Activated naive CD4-positive, alpha-beta T cell treated with anti-CD3 and anti-CD28 coated beads, Interleukin-2, amount 50 U/mL, for 24 hours (primary cell): ENCODE results near the gene NR2F1-AS1.

ENCODE experiments used
- H3K27ac Mint-ChIP-seq: one replicate; pipeline ENCODE4 v1.8.0; 2021; ENCODE audit warnings: mild to moderate bottlenecking, mixed read lengths
- H3K27me3 Mint-ChIP-seq: one replicate; pipeline ENCODE4 v1.8.0; 2021; ENCODE audit warnings: mixed read lengths
- H3K36me3 Mint-ChIP-seq: one replicate; pipeline ENCODE4 v1.8.0; 2021; ENCODE audit warnings: mixed read lengths
- H3K4me1 Mint-ChIP-seq: one replicate; pipeline ENCODE4 v1.8.0; 2021; ENCODE audit warnings: mixed read lengths
- H3K4me3 Mint-ChIP-seq: one replicate; pipeline ENCODE4 v1.8.0; 2021; ENCODE audit warnings: mild to moderate bottlenecking, mixed read lengths
- H3K9me3 Mint-ChIP-seq: one replicate; pipeline ENCODE4 v1.8.0; 2021; ENCODE audit warnings: mixed read lengths

Gene NR2F1-AS1

DNA sequence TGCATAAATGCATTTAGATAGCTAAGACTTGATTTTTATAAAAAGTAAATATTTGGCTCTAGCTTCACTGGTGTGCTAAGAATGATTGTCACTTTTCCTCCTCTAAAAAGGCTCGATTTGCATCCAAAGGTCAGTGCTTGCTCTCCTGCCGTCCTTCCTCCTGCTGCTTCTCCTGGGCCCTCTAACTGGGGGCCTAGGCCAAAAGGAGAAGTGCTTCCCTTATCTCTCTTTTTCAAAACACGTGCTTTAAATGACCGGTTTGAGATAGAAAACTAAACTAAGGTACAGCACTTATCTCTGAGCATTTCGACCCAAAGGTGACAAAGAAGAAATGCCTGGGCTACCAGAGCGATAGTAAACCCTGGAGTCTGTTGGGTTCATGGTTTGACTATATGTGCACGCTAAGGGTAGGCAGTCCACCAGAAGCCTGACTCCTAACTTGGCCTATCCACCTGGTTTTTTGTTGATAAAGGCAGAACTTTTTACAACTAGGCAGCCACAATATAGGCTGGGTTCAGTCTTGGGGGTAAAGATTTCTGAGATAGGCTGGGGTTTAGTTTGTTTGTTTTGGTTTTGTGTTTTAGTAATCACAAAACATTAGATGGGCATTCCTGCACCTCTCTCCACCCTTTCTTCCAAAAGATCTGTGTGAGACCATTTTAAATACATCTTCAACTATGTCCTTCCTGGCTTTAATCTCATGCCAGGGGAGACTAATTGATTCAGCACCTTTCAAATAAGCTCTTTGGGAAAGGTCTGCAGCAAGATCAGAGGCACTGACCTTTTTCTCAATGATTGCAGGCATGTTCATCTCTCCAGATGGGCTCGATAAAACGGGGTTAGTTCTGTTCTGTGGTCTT, 3.8 kb downstream of the NR2F1-AS1 start:
- Mint-ChIP-seq H3K4me1 (peaks cover 20% of the 10 kb centered on the region), H3K27me3 (peaks cover 66% of the 10 kb centered on the region), H3K36me3 (no peaks in the 10 kb centered on the region), H3K9me3 (no peaks in the 10 kb centered on the region), H3K4me3 (no peak overlapping the region), H3K27ac (no peak overlapping the region)

DNA sequence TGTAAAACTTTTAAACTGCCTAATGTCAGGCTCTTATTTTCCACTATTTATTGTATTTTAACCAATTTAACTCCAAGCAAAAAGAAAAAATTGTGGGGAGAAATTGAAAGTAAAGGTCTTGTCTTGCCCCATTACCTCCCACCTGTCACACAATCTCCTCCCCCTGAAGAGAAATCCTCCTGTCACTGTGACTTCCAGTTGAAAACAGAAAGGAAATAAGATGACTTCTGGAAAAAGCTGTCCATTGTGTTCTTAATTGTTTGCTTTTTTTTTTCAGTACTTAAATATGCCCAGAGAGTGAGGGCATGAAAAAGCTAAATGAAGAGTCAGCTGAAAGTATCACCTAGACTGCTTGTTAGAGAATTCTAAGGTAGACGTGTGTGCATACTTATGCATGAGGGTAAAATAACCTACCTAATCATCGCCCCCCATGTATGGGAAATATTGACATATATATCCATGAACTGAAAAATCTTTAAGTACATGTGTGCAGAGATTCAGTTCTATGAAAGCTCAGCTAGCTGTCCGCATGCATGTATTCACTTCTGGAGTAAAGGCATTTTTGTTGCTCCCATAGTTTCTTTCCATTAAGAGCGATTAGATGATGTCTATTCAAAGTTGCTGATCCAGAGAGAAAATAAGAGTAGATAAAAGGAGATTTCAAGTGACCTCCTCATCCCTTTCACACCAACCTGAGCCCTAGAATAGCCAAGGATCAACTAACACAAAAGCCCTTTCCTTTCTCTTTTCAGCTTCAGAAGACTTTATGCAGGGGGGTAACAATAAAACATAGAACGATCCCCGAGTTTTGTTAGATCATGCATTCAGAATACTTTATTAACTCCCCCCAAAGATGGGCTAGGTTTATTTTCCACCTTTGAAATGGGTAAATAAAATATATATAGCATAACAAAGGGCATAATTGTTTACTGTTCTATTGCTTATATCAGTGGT, 5.3 kb downstream of the NR2F1-AS1 start:
- Mint-ChIP-seq H3K9me3 (no peaks in the 10 kb centered on the region), H3K36me3 (no peaks in the 10 kb centered on the region), H3K27ac (no peak overlapping the region), H3K4me1 (peaks cover 26% of the 10 kb centered on the region), H3K27me3 (peaks cover 72% of the 10 kb centered on the region), H3K4me3 (no peak overlapping the region)

DNA sequence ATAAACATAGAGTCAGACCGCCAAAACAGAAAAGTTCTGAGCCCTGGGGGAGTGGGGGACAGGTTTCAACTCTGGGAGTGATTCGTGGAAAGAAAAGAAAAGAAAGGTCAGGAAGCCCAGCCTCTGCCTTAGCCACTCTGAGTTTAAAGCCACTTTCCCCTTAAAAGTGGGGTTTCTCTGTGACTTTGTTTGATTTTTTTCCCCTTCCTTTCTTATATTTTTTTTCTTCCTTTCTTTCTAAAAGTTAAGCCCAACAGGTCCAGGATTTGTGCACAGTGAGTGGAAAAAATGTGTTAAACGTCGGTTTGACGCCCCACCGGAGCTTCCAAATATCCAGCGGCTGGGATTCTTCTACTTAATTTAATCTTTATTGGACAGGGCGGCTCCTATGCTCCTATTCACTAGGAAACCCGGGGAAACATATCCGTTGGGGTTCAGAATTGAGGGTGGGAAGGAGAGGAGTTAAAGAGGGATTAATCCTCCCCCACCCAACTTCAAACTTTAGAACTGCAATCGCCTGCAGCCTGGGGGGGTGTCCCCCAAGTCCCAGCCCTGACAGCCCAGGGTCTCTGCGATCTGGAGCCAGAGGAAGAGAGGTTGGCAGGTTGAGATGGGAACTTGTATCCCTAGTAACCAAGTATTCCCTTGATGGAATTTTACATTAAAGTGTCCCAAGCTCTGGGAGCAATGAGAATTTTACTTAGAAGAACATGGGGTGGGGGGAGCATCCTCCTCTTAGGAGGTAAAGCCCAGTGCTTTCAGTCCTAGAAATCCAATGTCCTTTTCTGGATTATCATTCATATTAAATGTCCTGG, 6.3 kb downstream of the NR2F1-AS1 start:
- no peak overlapping the region for H3K4me3 Mint-ChIP-seq
- H3K4me1 Mint-ChIP-seq = peaks cover 23% of the 10 kb centered on the region
- no peaks in the 10 kb centered on the region for H3K36me3 Mint-ChIP-seq
- H3K27me3 Mint-ChIP-seq = peaks cover 70% of the 10 kb centered on the region
- no peak overlapping the region for H3K27ac Mint-ChIP-seq
- no peaks in the 10 kb centered on the region for H3K9me3 Mint-ChIP-seq

DNA sequence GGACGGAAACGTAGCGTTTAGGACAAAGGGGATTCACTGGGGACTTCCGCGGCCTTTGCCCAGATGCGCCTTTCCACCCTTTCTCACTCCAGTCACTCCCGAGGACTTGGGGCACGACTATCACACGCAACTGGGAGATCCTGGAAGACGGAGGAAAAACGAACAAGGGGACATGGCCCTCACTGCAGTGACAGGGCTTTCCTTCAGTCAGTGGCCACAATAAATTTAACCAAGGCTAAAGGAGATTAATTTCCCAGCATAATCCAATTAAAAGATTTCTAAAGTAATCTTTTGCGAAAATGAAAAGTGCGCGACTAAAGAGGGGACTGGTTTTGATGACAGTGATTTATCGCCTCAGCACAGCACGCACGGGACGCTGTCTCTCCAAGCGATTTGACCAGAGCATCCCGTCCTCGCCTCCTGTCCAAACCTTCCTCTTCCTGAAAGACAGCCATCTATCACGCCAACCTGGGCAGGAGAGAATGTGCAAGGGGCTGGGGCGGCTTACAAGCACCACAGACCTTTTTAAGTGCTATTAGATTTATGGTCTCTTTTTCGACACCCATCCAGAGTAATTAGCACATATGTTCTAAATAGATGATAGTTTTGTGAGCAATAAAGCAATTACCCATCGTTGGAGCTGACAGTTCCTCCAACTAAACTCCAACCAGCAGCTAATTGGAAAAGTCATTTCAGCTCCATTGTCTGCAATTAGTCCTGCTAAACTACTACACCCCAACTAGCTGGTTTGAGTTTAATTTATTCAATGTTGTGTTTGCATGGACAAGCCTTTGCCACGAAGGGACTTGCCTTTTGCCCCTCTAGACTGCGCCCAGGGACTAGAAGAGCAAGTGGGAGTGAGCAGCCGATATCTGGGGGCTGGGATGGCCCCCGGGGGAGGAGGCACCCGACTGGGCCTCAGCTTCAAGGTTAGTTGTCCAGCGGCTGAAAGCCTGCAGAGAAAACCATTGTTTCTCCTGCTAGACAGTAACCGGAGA, 7.4 kb downstream of the NR2F1-AS1 start:
- Mint-ChIP-seq H3K27ac (no peak overlapping the region), H3K9me3 (no peaks in the 10 kb centered on the region), H3K4me1 (peaks cover 21% of the 10 kb centered on the region), H3K4me3 (no peak overlapping the region), H3K27me3 (peaks cover 78% of the 10 kb centered on the region), H3K36me3 (no peaks in the 10 kb centered on the region)

DNA sequence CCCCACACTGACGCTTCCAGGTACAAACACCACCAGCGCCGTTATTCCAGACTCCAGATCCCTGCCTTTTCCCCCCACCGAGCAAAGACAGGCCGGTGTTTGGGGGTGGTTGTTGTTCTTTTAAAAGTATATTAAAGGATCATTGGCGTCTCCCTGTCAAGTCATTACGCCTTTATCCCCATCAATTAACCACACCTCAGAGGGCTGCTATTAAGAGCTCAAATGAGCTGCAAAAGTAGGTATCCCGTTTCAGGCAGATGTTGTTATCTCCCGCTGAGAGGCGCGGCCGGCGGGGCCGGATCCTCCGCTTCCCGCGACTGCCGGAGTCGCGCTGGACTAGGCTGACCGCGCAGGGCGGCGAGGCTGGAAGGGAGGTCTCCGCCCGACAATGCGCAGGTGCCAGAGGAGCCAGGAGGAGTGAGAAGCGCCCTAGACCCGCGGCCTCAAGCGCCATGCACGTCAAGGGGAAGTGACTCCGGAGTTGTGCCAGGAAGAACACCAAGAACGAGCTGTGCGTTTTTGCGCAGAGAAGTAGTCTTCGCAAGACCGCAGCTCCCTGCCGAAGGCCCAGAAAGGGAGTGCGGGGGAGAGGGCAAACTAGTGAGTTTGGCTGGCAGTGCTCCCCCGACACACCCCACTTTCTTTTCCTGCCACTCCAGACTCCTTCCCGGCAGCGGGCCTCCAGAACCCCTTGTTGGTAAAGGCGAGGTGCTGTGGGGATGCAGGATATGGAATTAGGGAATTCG, 8.2 kb downstream of the NR2F1-AS1 start:
- no peak overlapping the region for H3K4me3 Mint-ChIP-seq
- no peaks in the 10 kb centered on the region for H3K36me3 Mint-ChIP-seq
- no peaks in the 10 kb centered on the region for H3K9me3 Mint-ChIP-seq
- peaks cover 74% of the 10 kb centered on the region for H3K27me3 Mint-ChIP-seq
- peaks cover 14% of the 10 kb centered on the region for H3K4me1 Mint-ChIP-seq
- peak overlapping the region; percentile 68 for H3K27ac Mint-ChIP-seq

DNA sequence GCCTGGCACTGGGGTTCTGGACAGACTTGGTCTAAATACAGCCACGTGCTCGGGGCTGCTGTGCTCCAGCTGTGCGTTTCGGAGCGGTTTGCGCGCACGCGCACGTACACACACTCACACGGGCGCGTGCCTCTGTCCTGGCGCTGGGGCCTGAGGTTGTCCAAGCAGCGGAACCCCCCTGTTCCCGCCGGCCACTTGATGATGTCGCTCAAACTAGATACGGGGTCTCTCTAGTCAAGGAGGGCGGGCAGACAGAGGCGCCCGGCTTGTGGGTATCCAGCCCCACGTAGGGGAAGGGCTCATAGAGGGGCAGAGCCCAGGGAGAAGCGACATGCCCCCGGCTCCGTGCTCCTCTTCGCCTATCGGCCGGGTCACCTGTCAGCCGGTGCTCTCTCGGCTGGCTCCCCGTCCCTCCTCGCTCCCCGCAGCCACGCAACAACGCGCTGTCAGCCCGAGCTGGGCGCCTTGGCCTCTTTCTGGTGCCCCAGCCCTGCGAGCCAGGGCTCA, 8.9 kb downstream of the NR2F1-AS1 start:
- Mint-ChIP-seq H3K27ac (peak overlapping the region; percentile 8), H3K27me3 (peaks cover 73% of the 10 kb centered on the region), H3K36me3 (no peaks in the 10 kb centered on the region), H3K4me3 (no peak overlapping the region), H3K9me3 (no peaks in the 10 kb centered on the region), H3K4me1 (peaks cover 14% of the 10 kb centered on the region)

DNA sequence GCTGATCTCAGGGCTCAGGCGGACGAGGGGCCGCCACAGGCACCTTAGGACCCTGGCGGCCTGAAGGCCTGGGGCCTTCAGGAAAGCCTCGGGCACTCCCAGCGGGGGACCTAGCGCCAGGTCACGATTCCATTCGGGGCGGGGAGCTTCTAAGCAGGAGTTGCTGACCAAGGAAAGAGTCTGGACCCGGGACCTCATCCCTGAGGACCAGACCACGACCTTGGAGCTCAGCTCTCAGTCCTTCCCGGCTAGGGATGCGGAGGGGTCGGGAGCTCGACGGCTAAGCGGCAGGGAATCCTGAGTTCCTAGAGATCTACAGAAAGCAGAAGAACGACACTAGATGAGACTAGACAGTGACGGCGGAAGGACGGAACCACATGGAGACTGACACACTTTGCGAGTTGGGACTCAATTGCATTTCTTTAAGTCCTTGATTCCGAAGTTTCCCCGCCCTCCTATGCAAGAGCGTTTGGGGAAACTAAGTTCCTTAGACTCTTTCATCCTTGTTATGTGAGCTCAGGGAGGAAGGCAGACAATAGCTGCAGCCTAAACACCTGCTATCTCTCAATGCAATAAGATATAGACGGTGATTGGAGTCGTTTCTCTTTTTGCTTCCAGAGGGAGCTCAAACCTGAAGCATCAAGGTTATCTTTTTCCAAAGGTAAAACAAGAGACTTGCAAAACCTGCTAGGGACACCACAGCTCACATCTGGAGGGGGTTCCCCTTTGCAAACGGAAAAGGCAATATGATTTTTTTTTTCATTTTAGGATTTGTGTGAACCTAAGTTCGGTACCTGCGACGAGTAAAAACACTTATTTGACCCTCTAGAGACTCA, 9.7 kb downstream of the NR2F1-AS1 start:
- peaks cover 14% of the 10 kb centered on the region for H3K4me1 Mint-ChIP-seq
- no peaks in the 10 kb centered on the region for H3K36me3 Mint-ChIP-seq
- no peaks in the 10 kb centered on the region for H3K9me3 Mint-ChIP-seq
- H3K4me3 Mint-ChIP-seq = no peak overlapping the region
- H3K27me3 Mint-ChIP-seq = peaks cover 70% of the 10 kb centered on the region
- H3K27ac Mint-ChIP-seq = peak overlapping the region; percentile 77

DNA sequence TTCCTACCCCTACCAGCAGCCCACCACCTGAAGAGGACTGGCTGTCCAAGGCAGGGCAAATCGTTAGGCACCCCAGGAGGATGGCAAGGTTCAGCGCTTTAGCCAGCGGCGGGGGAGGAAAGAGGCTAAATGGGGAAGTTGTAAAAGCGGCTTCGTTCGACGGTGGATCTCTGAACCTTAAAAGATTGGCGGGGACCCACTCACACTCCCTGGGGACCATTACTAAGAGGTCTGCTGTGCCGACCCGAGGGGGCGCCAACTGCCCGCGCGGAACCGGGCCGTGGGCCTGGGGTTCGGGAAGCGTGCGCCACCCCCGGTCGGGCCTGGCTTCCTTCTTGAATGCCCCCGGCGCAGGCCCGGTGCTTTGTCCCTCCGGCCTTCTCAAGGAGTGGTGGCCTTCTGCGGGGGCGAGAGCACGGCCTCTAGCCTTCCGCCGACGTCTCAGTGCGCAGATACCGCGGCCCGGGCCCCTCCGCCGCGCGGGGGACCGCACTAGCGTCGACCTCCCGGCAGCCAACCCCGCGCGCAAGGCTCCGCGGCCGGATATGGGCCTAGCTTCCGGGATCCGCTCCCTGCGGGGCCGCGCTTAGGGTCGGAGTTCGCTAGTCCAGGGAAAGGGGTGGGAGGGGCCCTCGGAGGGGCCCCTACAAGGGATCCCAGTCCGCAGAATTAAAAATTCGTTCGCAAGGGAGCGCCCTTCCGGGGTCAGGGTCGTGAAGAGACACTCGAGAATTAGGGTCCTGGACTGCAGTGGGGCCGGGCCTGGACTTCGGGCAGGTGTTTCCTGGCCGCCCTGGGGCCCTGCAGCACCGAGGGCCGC, 10.5 kb downstream of the NR2F1-AS1 start:
- Mint-ChIP-seq H3K27ac (no peak overlapping the region), H3K27me3 (peaks cover 65% of the 10 kb centered on the region), H3K36me3 (no peaks in the 10 kb centered on the region), H3K4me1 (peaks cover 14% of the 10 kb centered on the region), H3K9me3 (no peaks in the 10 kb centered on the region), H3K4me3 (peak overlapping the region; percentile 20)

DNA sequence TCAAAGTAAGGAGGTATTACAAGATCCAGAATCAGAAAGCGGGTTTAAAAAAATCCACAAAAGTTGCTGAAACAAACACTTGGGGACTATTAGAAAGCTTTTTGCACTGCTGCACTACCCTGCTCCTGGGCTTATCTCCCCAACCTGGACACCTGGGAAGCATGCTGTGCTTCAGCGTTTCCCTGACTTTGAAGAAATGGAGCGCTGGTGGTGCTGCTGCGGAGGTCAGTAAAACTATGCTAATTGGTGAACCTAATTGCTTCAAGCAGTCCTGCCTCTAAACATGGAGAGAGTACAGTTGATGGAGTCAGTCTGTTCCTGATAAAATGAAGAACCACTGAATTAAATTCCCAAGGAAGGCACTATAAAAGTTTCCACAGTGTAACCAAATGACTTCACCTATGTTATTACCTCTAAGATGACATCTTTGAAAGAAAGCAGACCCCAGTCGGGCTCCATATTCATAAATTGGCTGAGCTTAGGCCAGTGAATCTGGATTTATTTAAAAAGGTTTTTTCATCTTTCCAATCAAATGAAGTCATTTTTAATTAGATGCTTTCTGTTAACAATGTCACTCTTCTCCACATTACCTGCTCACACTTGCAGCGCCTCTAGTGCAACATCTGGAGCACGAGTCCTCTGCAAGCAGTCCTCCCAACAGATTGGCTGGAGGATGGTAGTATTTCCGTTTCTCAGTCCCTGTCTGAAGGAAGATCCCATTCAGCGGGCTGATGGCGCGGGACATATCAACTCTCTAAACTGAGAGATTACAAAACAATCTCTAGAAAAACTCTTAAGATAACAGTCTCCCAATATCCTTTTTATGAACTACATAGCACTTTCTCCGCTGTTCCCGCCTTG, 11.5 kb downstream of the NR2F1-AS1 start:
- Mint-ChIP-seq H3K27me3 (peaks cover 56% of the 10 kb centered on the region), H3K4me1 (peaks cover 14% of the 10 kb centered on the region), H3K36me3 (no peaks in the 10 kb centered on the region), H3K9me3 (no peaks in the 10 kb centered on the region), H3K27ac (no peak overlapping the region), H3K4me3 (peak overlapping the region; percentile 20)

DNA sequence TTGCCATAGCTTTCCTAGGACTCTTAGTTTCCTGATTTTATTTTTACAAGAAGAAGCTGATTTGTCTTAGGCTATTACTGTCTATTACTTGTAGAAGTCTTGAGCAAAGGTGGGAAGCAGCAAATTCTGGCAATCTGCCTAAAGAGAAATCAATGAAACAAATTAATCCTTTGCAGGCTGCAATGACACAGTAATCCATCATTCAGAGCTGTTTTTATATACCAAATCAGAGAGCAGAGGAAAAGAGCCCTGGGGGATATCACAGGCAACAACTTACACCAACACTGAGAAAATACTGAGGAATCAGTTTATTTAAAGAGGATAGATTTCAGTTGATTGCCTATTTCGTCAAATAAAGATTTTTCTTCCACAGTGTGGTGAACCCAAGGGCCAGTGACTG, 13.6 kb downstream of the NR2F1-AS1 start:
- no peak overlapping the region for H3K27ac Mint-ChIP-seq
- H3K36me3 Mint-ChIP-seq = no peaks in the 10 kb centered on the region
- peaks cover 18% of the 10 kb centered on the region for H3K4me1 Mint-ChIP-seq
- H3K27me3 Mint-ChIP-seq = peaks cover 51% of the 10 kb centered on the region
- H3K4me3 Mint-ChIP-seq = no peak overlapping the region
- no peaks in the 10 kb centered on the region for H3K9me3 Mint-ChIP-seq

DNA sequence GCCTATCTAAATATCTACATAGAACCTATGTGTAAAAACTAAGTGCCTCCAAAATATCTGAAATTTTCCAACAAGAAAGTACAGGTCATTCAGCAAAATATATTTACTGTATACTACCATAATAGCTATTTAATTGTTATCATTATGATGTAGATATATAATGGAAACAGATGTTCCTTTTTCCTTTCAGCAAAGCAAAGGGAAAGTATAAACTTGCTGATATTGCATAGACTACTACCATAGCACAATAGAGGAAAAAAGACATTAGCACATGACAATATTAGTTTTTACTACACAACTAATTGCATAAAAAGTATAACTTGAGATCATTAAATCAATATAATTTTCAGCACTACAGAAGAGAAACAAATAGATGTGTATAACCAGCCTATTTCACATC, 14.9 kb downstream of the NR2F1-AS1 start:
- peaks cover 42% of the 10 kb centered on the region for H3K27me3 Mint-ChIP-seq

More for the DNA sequence above, 14.9 kb downstream of the NR2F1-AS1 start:
- Mint-ChIP-seq H3K27ac (no peak overlapping the region), H3K36me3 (no peaks in the 10 kb centered on the region), H3K9me3 (no peaks in the 10 kb centered on the region), H3K4me1 (peaks cover 9% of the 10 kb centered on the region), H3K4me3 (no peak overlapping the region)
